ENCODE measurements around the gene MYDGF.
"Not testable (repeated sequence)": the region's sequence is repeated elsewhere in the genome, so short reads cannot be mapped to it uniquely, and the experiment has no call there.

Gene MYDGF

GRCh38 chr19:4692251-4693077, 22.3 kb upstream of the MYDGF start:
- no peak overlapping the region for H3K4me3 ChIP-seq (ENCODE audit: low read length)
- no peak for TF ChIP-seq ZNF274 (IDR thresholded peaks at IDR 0.05; ENCODE audit: low read depth, low read length)

GRCh38 chr19:4691373-4691772, 21.2 kb upstream of the MYDGF start:
- no peak overlapping the region for H3K4me3 ChIP-seq (ENCODE audit: low read length)
- no peak for TF ChIP-seq ZNF274 (IDR thresholded peaks at IDR 0.05; ENCODE audit: low read depth, low read length)

GRCh38 chr19:4690361-4690760, 20.2 kb upstream of the MYDGF start:
- TF ChIP-seq ZNF274 (IDR thresholded peaks at IDR 0.05; ENCODE audit: low read depth, low read length), result no peak
- H3K4me3 ChIP-seq (ENCODE audit: low read length), result no peak overlapping the region

GRCh38 chr19:4689403-4689802, 19.3 kb upstream of the MYDGF start:
- H3K4me3 ChIP-seq (ENCODE audit: low read length), result no peak overlapping the region
- TF ChIP-seq ZNF274 (IDR thresholded peaks at IDR 0.05; ENCODE audit: low read depth, low read length), result no peak

GRCh38 chr19:4688587-4688986, 18.4 kb upstream of the MYDGF start:
- H3K4me3 ChIP-seq (ENCODE audit: low read length), result no peak overlapping the region
- no peak for TF ChIP-seq ZNF274 (IDR thresholded peaks at IDR 0.05; ENCODE audit: low read depth, low read length)

- no peak for TF ChIP-seq ZNF274 (IDR thresholded peaks at IDR 0.05; ENCODE audit: low read depth, low read length)
- H3K4me3 ChIP-seq (ENCODE audit: low read length), result no peak overlapping the region
Observed at GRCh38 chr19:4687396-4687795, 17.3 kb upstream of the MYDGF start.

- no peak overlapping the region for H3K4me3 ChIP-seq (ENCODE audit: low read length)
- no peak for TF ChIP-seq ZNF274 (IDR thresholded peaks at IDR 0.05; ENCODE audit: low read depth, low read length)
Observed at GRCh38 chr19:4686700-4687099, 16.6 kb upstream of the MYDGF start.

- TF ChIP-seq ZNF274 (IDR thresholded peaks at IDR 0.05; ENCODE audit: low read depth, low read length), result no peak
- no peak overlapping the region for H3K4me3 ChIP-seq (ENCODE audit: low read length)
Observed at GRCh38 chr19:4684312-4685095, 14.4 kb upstream of the MYDGF start.

GRCh38 chr19:4682417-4683200, 12.5 kb upstream of the MYDGF start:
- H3K4me3 ChIP-seq (ENCODE audit: low read length), result no peak overlapping the region
- TF ChIP-seq ZNF274 (IDR thresholded peaks at IDR 0.05; ENCODE audit: low read depth, low read length), result no peak

GRCh38 chr19:4680021-4680420, 9.9 kb upstream of the MYDGF start:
- H3K4me3 ChIP-seq (ENCODE audit: low read length), result not testable (repeated sequence)

GRCh38 chr19:4678881-4679790, 9.0 kb upstream of the MYDGF start:
- no peak for TF ChIP-seq ZNF274 (IDR thresholded peaks at IDR 0.05; ENCODE audit: low read depth, low read length)

GRCh38 chr19:4676955-4677731, 7.0 kb upstream of the MYDGF start:
- no peak overlapping the region for H3K4me3 ChIP-seq (ENCODE audit: low read length)
- TF ChIP-seq ZNF274 (IDR thresholded peaks at IDR 0.05; ENCODE audit: low read depth, low read length), result no peak

More at GRCh38 chr19:4678881-4679790, 9.0 kb upstream of the MYDGF start:
- H3K4me3 ChIP-seq (ENCODE audit: low read length), result no peak overlapping the region

GRCh38 chr19:4675346-4675745, 5.2 kb upstream of the MYDGF start:
- no peak for TF ChIP-seq ZNF274 (IDR thresholded peaks at IDR 0.05; ENCODE audit: low read depth, low read length)

More at GRCh38 chr19:4675346-4675745, 5.2 kb upstream of the MYDGF start:
- no peak overlapping the region for H3K4me3 ChIP-seq (ENCODE audit: low read length)

Data from GM08714 (cell line).